HepG2 (cell line): Measurements from ENCODE around the gene RPF1. TPM values are rescaled to one million over a fixed set of nuclear protein-coding genes. Genes with fewer than 3 reads are reported as not detected.

ENCODE experiments used
- AKAP8 ChIP-seq: sonication (generic); formaldehyde crosslinking; IDR thresholded peaks from 2 replicates; pipeline ENCODE4 v1.5.1; 2020; ENCODE audit warnings: mild to moderate bottlenecking, missing genetic modification reagents
- CEBPG ChIP-seq: IDR thresholded peaks from 2 replicates; pipeline ENCODE4 v1.6.1; 2016
- CREM ChIP-seq, 2 experiments: sonication (generic) in 1 of 2; formaldehyde crosslinking in 1 of 2; IDR thresholded peaks; 2 replicates each; pipeline versions ENCODE4 v1.4.0 to v1.6.1; 2016 to 2020; ENCODE audit warnings: antibody characterized with exemption in 1 of 2, mild to moderate bottlenecking in 1 of 2, missing genetic modification reagents in 1 of 2
- DR1 ChIP-seq: sonication (generic); formaldehyde crosslinking; IDR thresholded peaks from 2 replicates; pipeline ENCODE4 v1.8.0; 2021; ENCODE audit warnings: mild to moderate bottlenecking, missing genetic modification reagents, inconsistent platforms
- JDP2 ChIP-seq: sonication (generic); formaldehyde crosslinking; IDR thresholded peaks from 2 replicates; pipeline ENCODE4 v1.8.1; 2022; ENCODE audit warnings: missing genetic modification reagents, borderline replicate concordance
- PBX3 ChIP-seq: sonication (generic); formaldehyde crosslinking; IDR thresholded peaks from 2 replicates; pipeline ENCODE4 v1.8.1; 2023; ENCODE audit warnings: missing genetic modification reagents, inconsistent platforms, borderline replicate concordance
- PCBP1 ChIP-seq: fragments of 200-400 bp; formaldehyde crosslinking; IDR thresholded peaks from 2 replicates; pipeline ENCODE4 v1.6.1; 2017; ENCODE audit warnings: mild to moderate bottlenecking, low read depth, low read length, borderline replicate concordance
- RBAK ChIP-seq: sonication (generic); formaldehyde crosslinking; IDR thresholded peaks from 2 replicates; pipeline ENCODE4 v1.5.1; 2020; ENCODE audit warnings: mild to moderate bottlenecking, missing genetic modification reagents
- SP4 ChIP-seq: sonication (generic); formaldehyde crosslinking; IDR thresholded peaks from 2 replicates; pipeline ENCODE4 v1.8.1; 2023; ENCODE audit warnings: mild to moderate bottlenecking, missing genetic modification reagents
- ZBTB10 ChIP-seq: sonication (generic); formaldehyde crosslinking; IDR thresholded peaks from 2 replicates; pipeline ENCODE4 v1.4.0; 2020; ENCODE audit warnings: missing genetic modification reagents, borderline replicate concordance
- ZBTB33 ChIP-seq: sonication (generic); formaldehyde crosslinking; IDR thresholded peaks from 2 replicates; pipeline ENCODE4 v1.4.0; 2020; ENCODE audit warnings: missing genetic modification reagents
- ZFYVE20 ChIP-seq: sonication (generic); formaldehyde crosslinking; IDR thresholded peaks from 2 replicates; pipeline ENCODE4 v1.8.0; 2023; ENCODE audit warnings: low read depth, mild to moderate bottlenecking, moderate library complexity, missing genetic modification reagents, borderline replicate concordance
- ZNF607 ChIP-seq: sonication (generic); formaldehyde crosslinking; IDR thresholded peaks from 2 replicates; pipeline ENCODE4 v1.5.1; 2020; ENCODE audit warnings: missing genetic modification reagents, mild to moderate bottlenecking, borderline replicate concordance
- ZNF616 ChIP-seq: sonication (generic); formaldehyde crosslinking; IDR thresholded peaks from 2 replicates; pipeline ENCODE4 v1.5.0; 2020; ENCODE audit warnings: low read depth, mild to moderate bottlenecking, missing genetic modification reagents
- ZNF646 ChIP-seq: sonication (generic); formaldehyde crosslinking; IDR thresholded peaks from 2 replicates; pipeline ENCODE4 v1.9.0; 2021; ENCODE audit warnings: mild to moderate bottlenecking, missing genetic modification reagents
- ZSCAN9 ChIP-seq: IDR thresholded peaks from 2 replicates; pipeline ENCODE4 v1.6.1; 2016; ENCODE audit warnings: borderline replicate concordance
- polyA plus RNA-seq, 8 experiments: library from polyadenylated mRNA; depleted of rRNA in 3 of 8; stranded (reverse) in 7 of 8; unstranded in 1 of 8; fragments of >200 nt; fragmentation: Illumina TruSeq in 4 of 8; extraction: Trizol in 4 of 8; gene quantifications; 2 replicates each; pipeline versions ENCODE4 v1.2.1 to v1.2.3, GENCODE V29; 2011 to 2016; ENCODE audit warnings: low read depth in 4 of 8, missing spikeins in 1 of 8, mixed read lengths in 1 of 8; ENCODE audit not compliant: insufficient read depth in 1 of 8
- total RNA-seq, 5 experiments: library from RNA; depleted of rRNA; stranded (reverse); fragments of >200 nt; fragmentation: Illumina TruSeq; extraction: Trizol; gene quantifications; 2 replicates each; pipeline ENCODE4 v1.2.3, GENCODE V29; 2016; ENCODE audit warnings: low read depth in 1 of 5

The RPF1 gene
- total and polyA plus RNA-seq, 2 of the 13 experiments (the other 11 are each of a cell fraction or from before 2014, with no cell fraction given) = 23.0 to 39.0 TPM

- TF ChIP-seq ZNF646 (no peak), ZBTB33 (CRISPR knock-in tag) (no peak), PCBP1 (no peak), DR1 (CRISPR knock-in tag) (no peak), PBX3 (no peak), AKAP8 (CRISPR knock-in tag) (no peak), JDP2 (CRISPR knock-in tag) (no peak), ZSCAN9 (CRISPR knock-in tag) (0 out of 2 replicates have a peak, but pooled peaks have one; percentile 42), ZNF616 (CRISPR knock-in tag) (no peak), ZBTB10 (CRISPR knock-in tag) (no peak), CEBPG (peak; percentile 86), SP4 (CRISPR knock-in tag) (no peak), CREM (IDR thresholded peaks at IDR 0.05) (peak; percentile 46; the same call in 1 of the 2 replicates), CREM (CRISPR knock-in tag; IDR thresholded peaks at IDR 0.05) (no peak), ZNF607 (no peak), ZFYVE20 (CRISPR knock-in tag) (no peak), RBAK (no peak)
Observed at GRCh38 chr1:84504580-84505492, 25.8 kb downstream of the RPF1 start (continued).
